Measurements from ENCODE around the gene MSH5. TPM values are rescaled to one million over a fixed set of nuclear protein-coding genes. Genes with fewer than 3 reads are reported as not detected.

Gene MSH5
- total RNA-seq, 1 experiment from 2014 or later, result 90.4 TPM

DNA sequence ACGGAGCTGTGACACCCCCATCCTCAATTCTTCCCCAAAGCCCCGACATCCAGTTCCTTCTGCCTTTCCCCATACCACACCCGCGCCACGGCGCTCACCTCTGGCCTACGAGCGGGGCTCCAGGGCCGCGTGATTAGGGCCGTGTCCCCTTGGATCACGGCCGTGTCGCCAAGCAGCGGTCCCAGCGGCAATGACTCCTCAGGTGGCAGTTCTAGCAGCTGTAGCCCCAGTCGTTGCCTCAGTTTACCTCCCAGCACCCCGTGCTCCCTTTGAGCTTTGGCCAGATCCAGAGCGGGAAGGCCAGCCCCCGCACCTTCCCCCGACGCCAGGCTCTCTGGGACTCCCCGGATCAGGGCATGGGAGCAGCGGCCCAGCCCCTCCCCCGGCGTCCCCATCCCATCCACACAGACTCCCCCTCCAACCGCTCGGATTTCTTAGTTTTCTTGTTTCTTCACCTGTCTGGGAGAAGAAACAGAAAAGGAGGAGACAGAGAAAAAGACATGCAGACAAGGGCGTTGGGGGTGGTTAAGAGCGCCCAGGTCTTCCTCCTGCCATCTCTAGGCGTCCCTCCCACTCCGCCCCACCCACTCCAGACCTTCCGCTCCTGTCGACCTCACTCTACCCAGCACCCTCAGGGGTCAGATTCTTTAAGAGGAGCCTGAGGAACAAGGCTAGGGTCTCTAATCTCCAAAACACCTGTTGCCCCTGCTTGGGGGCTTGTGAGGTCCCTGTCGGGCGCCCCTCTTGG is 10.9 kb upstream of the MSH5 start, which contains the start of gene DDAH2:
DDAH2 (minus strand) TSS at position 533 of the 748 bp plus-strand sequence; CDS start at position 395, 138 bp downstream.
- Histone ChIP-seq H3K9me2 (ENCODE audit: insufficient read depth) (no peaks in the 10 kb centered on the region), H3K9ac (ENCODE audit: low read length) (peak within 1 kb of the TSS; percentile 72), H3K4me1 (ENCODE audit: control insufficient read depth in 1 of 2, insufficient read depth in 2 of 2, low read length in 2 of 2) (peaks cover 6 to 29% of the 10 kb centered on the region in 2 experiments), H2AFZ (ENCODE audit: low read depth, low read length, poor library complexity, severe bottlenecking) (no peak within 1 kb of the TSS), H3K4me3 (replicated peaks in 1 of 2; ENCODE audit: low read depth in 1 of 2, low read length in 2 of 2) (peak within 1 kb of the TSS; percentile 70 to 72), H3K4me2 (ENCODE audit: low read length) (peak within 1 kb of the TSS; percentile 98), H3K27me3 (ENCODE audit: insufficient read depth, low read length) (no peaks in the 10 kb centered on the region), H4K20me1 (ENCODE audit: insufficient read depth) (no peaks in the 10 kb centered on the region), H3K27ac (ENCODE audit: low read depth, low read length) (peak within 1 kb of the TSS; percentile 90), H3K9me3 (ENCODE audit: control insufficient read depth in 1 of 2, insufficient read depth in 1 of 2, low read depth in 1 of 2, low read length in 2 of 2) (no peaks in the 10 kb centered on the region), H3K36me3 (ENCODE audit: control insufficient read depth in 1 of 2, insufficient read depth in 2 of 2, low read length in 2 of 2) (peaks cover 26 to 27% of the 10 kb centered on the region in 2 experiments), H3K79me2 (ENCODE audit: insufficient read depth, low read length) (peaks cover 18% of the 10 kb centered on the region)
- ATAC-seq (peak; percentile 48), DNase-seq (ENCODE audit: low read depth, low spot score) (no peak)
- no peak for TF ChIP-seq EZH2phosphoT487 (IDR thresholded peaks at IDR 0.05; ENCODE audit: borderline replicate concordance)
- TF ChIP-seq CBX3 (IDR thresholded peaks at IDR 0.05; ENCODE audit: low read depth), result no peak
- TF ChIP-seq ATF3 (IDR thresholded peaks at IDR 0.05), result no peak
- TF ChIP-seq ZNF274 (IDR thresholded peaks at IDR 0.05; ENCODE audit: low read depth, low read length), result no peak
- TF ChIP-seq YY1 (IDR thresholded peaks at IDR 0.05; ENCODE audit: extremely low read depth, insufficient replicate concordance, low read depth, low read length), result no peak
- TF ChIP-seq, protein P1, sequence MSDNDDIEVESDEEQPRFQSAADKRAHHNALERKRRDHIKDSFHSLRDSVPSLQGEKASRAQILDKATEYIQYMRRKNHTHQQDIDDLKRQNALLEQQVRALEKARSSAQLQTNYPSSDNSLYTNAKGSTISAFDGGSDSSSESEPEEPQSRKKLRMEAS (IDR thresholded peaks at IDR 0.05), result no peak
- TF ChIP-seq FOSL1 (IDR thresholded peaks at IDR 0.05; ENCODE audit: low read depth), result no peak
- TF ChIP-seq RAD21 (IDR thresholded peaks at IDR 0.05; ENCODE audit: low read depth), result no peak
- TF ChIP-seq POLR2A (IDR thresholded peaks at IDR 0.05; ENCODE audit: borderline replicate concordance, extremely low read depth, insufficient read depth, insufficient read length), result no peak
- TF ChIP-seq CEBPB (IDR thresholded peaks at IDR 0.05; ENCODE audit: low read depth), result no peak
- TF ChIP-seq POLR2AphosphoS5 (IDR thresholded peaks at IDR 0.05; ENCODE audit: low read depth, low read length), result no peak
- TF ChIP-seq ELF1 (IDR thresholded peaks at IDR 0.05; ENCODE audit: borderline replicate concordance, low read depth), result no peak
- no peak for TF ChIP-seq JUND (IDR thresholded peaks at IDR 0.05)
- BruUV-seq (replicated peaks), result no TSS peak
- intact Hi-C loops (cut with micrococcal nuclease), result no loop called here
- ChIA-PET CTCF (interaction anchor here (0.6 to 2.3 kb wide), 4 partner anchors 9 to 134 kb away, joined by 3 to 13 read pairs (median 8); partner anchors contain the start of gene NEU1), RAD21 (ENCODE audit: low non-redundant PET in 1 of 2, low total read pairs in 2 of 2, uncharacterized antibody in 2 of 2, unreplicated experiment in 2 of 2) (interaction anchor here in 1 of 2 experiments (0.6 to 0.7 kb wide), 2 partner anchors 18 to 26 kb away, joined by 3 read pairs; partner anchors contain the start of gene ABHD16A), POLR2A (interaction anchor here (0.6 to 2.2 kb wide), 4 partner anchors 25 to 98 kb away, joined by 3 to 12 read pairs (median 6); partner anchors contain the start of genes ABHD16A, HSPA1B and LY6G5C)

Measured in HCT116 (cell line).